Gastroesophageal sphincter (tissue), 3 donors: ENCODE measurements around the gene DDC.
"Not testable (repeated sequence)": the region's sequence is repeated elsewhere in the genome, so short reads cannot be mapped to it uniquely, and the experiment has no call there.

Experiments
- EP300 ChIP-seq: sonication (generic); formaldehyde crosslinking; IDR thresholded peaks from one replicate; pipeline ENCODE4 v1.6.1; 2017; ENCODE audit warnings: antibody characterized with exemption, mild to moderate bottlenecking
- POLR2A ChIP-seq, 2 donors: fragments of 450-650 bp; IDR thresholded peaks; one replicate each; pipeline ENCODE4 v1.6.1; 2017; ENCODE audit warnings: antibody characterized with exemption in 2 of 2, mild to moderate bottlenecking in 2 of 2, moderate library complexity in 1 of 2
- POLR2AphosphoS5 ChIP-seq: sonication (generic); formaldehyde crosslinking; IDR thresholded peaks from one replicate; pipeline ENCODE4 v1.6.1; 2017; ENCODE audit warnings: antibody characterized with exemption
- TF ChIP-seq, protein P1 (sequence below), 4 experiments: fragments of 200-600 bp in 2 of 4; fragments of 450-650 bp in 2 of 4; sonication (generic) in 1 of 4; IDR thresholded peaks; one replicate each; pipeline ENCODE4 v1.5.1; 2017 to 2019; ENCODE audit warnings: antibody characterized with exemption in 4 of 4, mild to moderate bottlenecking in 2 of 4, moderate library complexity in 2 of 4

DNA sequence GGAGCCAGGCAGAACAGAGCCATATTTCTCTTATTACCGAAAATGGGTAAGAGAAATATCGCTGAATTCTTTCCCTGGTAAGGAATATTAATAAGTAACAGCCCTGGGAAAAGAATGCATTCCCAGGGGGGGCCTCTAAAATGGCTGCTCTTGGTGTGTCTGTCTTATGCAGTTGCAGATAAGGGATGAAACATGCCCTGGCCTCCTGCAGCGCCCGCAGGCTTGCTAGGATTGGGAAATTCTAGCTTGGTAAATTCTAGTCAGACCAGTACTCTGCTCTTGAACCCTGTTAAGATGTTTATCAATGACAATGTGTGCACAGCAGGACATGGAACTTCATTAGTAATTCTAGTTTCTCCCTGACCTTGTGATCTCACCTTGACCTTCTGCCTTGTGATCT is 18.1 kb upstream of the DDC start:
- TF ChIP-seq, protein P1, sequence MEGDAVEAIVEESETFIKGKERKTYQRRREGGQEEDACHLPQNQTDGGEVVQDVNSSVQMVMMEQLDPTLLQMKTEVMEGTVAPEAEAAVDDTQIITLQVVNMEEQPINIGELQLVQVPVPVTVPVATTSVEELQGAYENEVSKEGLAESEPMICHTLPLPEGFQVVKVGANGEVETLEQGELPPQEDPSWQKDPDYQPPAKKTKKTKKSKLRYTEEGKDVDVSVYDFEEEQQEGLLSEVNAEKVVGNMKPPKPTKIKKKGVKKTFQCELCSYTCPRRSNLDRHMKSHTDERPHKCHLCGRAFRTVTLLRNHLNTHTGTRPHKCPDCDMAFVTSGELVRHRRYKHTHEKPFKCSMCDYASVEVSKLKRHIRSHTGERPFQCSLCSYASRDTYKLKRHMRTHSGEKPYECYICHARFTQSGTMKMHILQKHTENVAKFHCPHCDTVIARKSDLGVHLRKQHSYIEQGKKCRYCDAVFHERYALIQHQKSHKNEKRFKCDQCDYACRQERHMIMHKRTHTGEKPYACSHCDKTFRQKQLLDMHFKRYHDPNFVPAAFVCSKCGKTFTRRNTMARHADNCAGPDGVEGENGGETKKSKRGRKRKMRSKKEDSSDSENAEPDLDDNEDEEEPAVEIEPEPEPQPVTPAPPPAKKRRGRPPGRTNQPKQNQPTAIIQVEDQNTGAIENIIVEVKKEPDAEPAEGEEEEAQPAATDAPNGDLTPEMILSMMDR (IDR thresholded peaks at IDR 0.05) = not testable (repeated sequence)
- TF ChIP-seq POLR2A (IDR thresholded peaks at IDR 0.05); EP300; POLR2AphosphoS5: not testable (repeated sequence)
